ENCODE data around the gene C14orf93. TPM values are rescaled to one million over a fixed set of nuclear protein-coding genes. Genes with fewer than 3 reads are reported as not detected.

The C14orf93 gene
- total and polyA plus RNA-seq, 2 donors (not counting 1 experiment from before 2014, with no cell fraction given), result 17.9 to 26.8 TPM

GRCh38 chr14:22987291-22987690 is 22.7 kb downstream of the C14orf93 start:
- H3K27me3 Mint-ChIP-seq, result no peaks in the 10 kb centered on the region
- 94% methylated on average over 6 of the region's 8 CpGs for WGBS (ENCODE audit: insufficient coverage)
- DNase-seq (no peak), ATAC-seq (ENCODE audit: low read depth) (no peak)
- intact Hi-C loops (cut with micrococcal nuclease), result loop anchor here (2.0 to 10.0 kb wide), 2 partner anchors 20 to 672 kb away; no protein-coding TSS in a partner anchor
- TF ChIP-seq CTCF (IDR thresholded peaks at IDR 0.05), result no peak
- no peak for TF ChIP-seq EZH2 (IDR thresholded peaks at IDR 0.05; ENCODE audit: borderline replicate concordance, insufficient read depth, low read depth, low read length, poor library complexity, severe bottlenecking)
- Histone ChIP-seq H3K27ac (ENCODE audit: low read length in 2 of 2) (no peak overlapping the region), H3K27me3 (replicated peaks in 1 of 4; ENCODE audit: control extremely low read depth in 1 of 4, control insufficient read depth in 3 of 4, insufficient read depth in 4 of 4, low read length in 3 of 4) (peaks cover 0 to 4% (median under 1%) of the 10 kb centered on the region in 4 experiments), H4K20me1 (ENCODE audit: control insufficient read depth, insufficient read depth, low read length, poor library complexity, severe bottlenecking) (no peaks in the 10 kb centered on the region), H3K4me2 (replicated peaks; ENCODE audit: low read depth, low read length, poor library complexity, severe bottlenecking) (no peak overlapping the region), H3K79me2 (ENCODE audit: control insufficient read depth, insufficient read depth, low read length) (no peaks in the 10 kb centered on the region), H3K36me3 (replicated peaks in 1 of 2; ENCODE audit: control extremely low read depth in 1 of 2, control insufficient read depth in 1 of 2, extremely low read depth in 1 of 2, insufficient read depth in 2 of 2, low read length in 1 of 2) (peaks cover 0 to 16% of the 10 kb centered on the region in 2 experiments), H2AFZ (ENCODE audit: insufficient read depth, low read depth, low read length, poor library complexity, severe bottlenecking) (no peak overlapping the region), H3K9ac (ENCODE audit: low read length) (no peak overlapping the region), H3K4me3 (ENCODE audit: control extremely low read depth in 1 of 5, extremely low read depth in 1 of 5, insufficient read depth in 1 of 5, low read depth in 2 of 5, low read length in 4 of 5) (no peak overlapping the region), H3K9me3 (ENCODE audit: control extremely low read depth in 1 of 3, control insufficient read depth in 2 of 3, insufficient read depth in 1 of 3, low read length in 2 of 3) (no peaks in the 10 kb centered on the region), H3K4me1 (ENCODE audit: control insufficient read depth in 2 of 2, insufficient read depth in 2 of 2, low read length in 2 of 2) (peaks cover 6 to 11% of the 10 kb centered on the region in 2 donors)
- no peaks in the 10 kb centered on the region for H3K9me3 Mint-ChIP-seq (ENCODE audit: insufficient read depth)
- no peak overlapping the region for H3K4me3 Mint-ChIP-seq
- H3K4me1 Mint-ChIP-seq, result no peaks in the 10 kb centered on the region
- ChIA-PET CTCF (interaction anchor here (0.9 to 36.3 kb wide), 27 partner anchors 8 to 668 kb away, joined by 3 to 1134 read pairs (median 10); partner anchors contain the start of genes C14orf93, CDH24, HAUS4 and PRMT5), POLR2A (interaction anchor here (1.3 kb wide), 1 partner anchor 69 kb away, joined by 11 read pairs; no protein-coding TSS in a partner anchor)
- no peak overlapping the region for H3K27ac Mint-ChIP-seq

GRCh38 chr14:22986508-22987054 is 23.4 kb downstream of the C14orf93 start:
- ChIA-PET CTCF (interaction anchor here (0.7 to 36.3 kb wide), 53 partner anchors 9 to 667 kb away, joined by 3 to 1134 read pairs (median 5); partner anchors contain the start of genes ACIN1, C14orf93, CDH24 and HAUS4), POLR2A (interaction anchor here (0.8 to 1.3 kb wide), 4 partner anchors 21 to 72 kb away, joined by 3 to 13 read pairs (median 7); no protein-coding TSS in a partner anchor)
- no peaks in the 10 kb centered on the region for H3K79me2 ChIP-seq (ENCODE audit: control insufficient read depth, insufficient read depth, low read length)
- no peaks in the 10 kb centered on the region for H3K4me1 Mint-ChIP-seq
- peak; percentile 89 for TF ChIP-seq CTCF (IDR thresholded peaks at IDR 0.05)
- no peak for TF ChIP-seq EZH2 (IDR thresholded peaks at IDR 0.05; ENCODE audit: borderline replicate concordance, insufficient read depth, low read depth, low read length, poor library complexity, severe bottlenecking)
- H3K9ac ChIP-seq (ENCODE audit: low read length), result no peak overlapping the region
- WGBS (ENCODE audit: insufficient coverage), result 0% methylated on average over 2 of the region's 5 CpGs
- no peak overlapping the region for H2AFZ ChIP-seq (ENCODE audit: insufficient read depth, low read depth, low read length, poor library complexity, severe bottlenecking)
- H3K9me3 Mint-ChIP-seq (ENCODE audit: insufficient read depth), result no peaks in the 10 kb centered on the region
- no peak overlapping the region for H3K4me2 ChIP-seq (replicated peaks; ENCODE audit: low read depth, low read length, poor library complexity, severe bottlenecking)
- H3K27ac Mint-ChIP-seq, result no peak overlapping the region
- H3K27ac ChIP-seq (ENCODE audit: low read length in 2 of 2), result no peak overlapping the region
- peak; percentile 63 for ATAC-seq (ENCODE audit: low read depth)
- peaks cover 0 to 11% (median 4%) of the 10 kb centered on the region in 4 experiments for H3K27me3 ChIP-seq (replicated peaks in 1 of 4; ENCODE audit: control extremely low read depth in 1 of 4, control insufficient read depth in 3 of 4, insufficient read depth in 4 of 4, low read length in 3 of 4)
- no peak overlapping the region for H3K4me3 ChIP-seq (ENCODE audit: control extremely low read depth in 1 of 5, extremely low read depth in 1 of 5, insufficient read depth in 1 of 5, low read depth in 2 of 5, low read length in 4 of 5)
- no peaks in the 10 kb centered on the region for H3K9me3 ChIP-seq (ENCODE audit: control extremely low read depth in 1 of 3, control insufficient read depth in 2 of 3, insufficient read depth in 1 of 3, low read length in 2 of 3)
- peaks cover 13 to 18% of the 10 kb centered on the region in 2 donors for H3K4me1 ChIP-seq (ENCODE audit: control insufficient read depth in 2 of 2, insufficient read depth in 2 of 2, low read length in 2 of 2)
- H4K20me1 ChIP-seq (ENCODE audit: control insufficient read depth, insufficient read depth, low read length, poor library complexity, severe bottlenecking), result no peaks in the 10 kb centered on the region
- H3K4me3 Mint-ChIP-seq, result no peak overlapping the region
- DNase-seq, result peak; percentile 88
- H3K27me3 Mint-ChIP-seq, result no peaks in the 10 kb centered on the region
- intact Hi-C loops (cut with micrococcal nuclease), result loop anchor here (1.0 to 10.0 kb wide), 3 partner anchors 20 to 672 kb away; no protein-coding TSS in a partner anchor
- H3K36me3 ChIP-seq (replicated peaks in 1 of 2; ENCODE audit: control extremely low read depth in 1 of 2, control insufficient read depth in 1 of 2, extremely low read depth in 1 of 2, insufficient read depth in 2 of 2, low read length in 1 of 2), result peaks cover 0 to 16% of the 10 kb centered on the region in 2 experiments
